ENCODE results near the gene CA10. TPM values are rescaled to one million over a fixed set of nuclear protein-coding genes. Genes with fewer than 3 reads are reported as not detected.

CA10 gene
- total RNA-seq, 1 experiment from 2014 or later, result 0.46 TPM

GRCh38 chr17:52041123-52041617 is 117.3 kb downstream of the CA10 start:
- peaks cover 5 to 7% of the 10 kb centered on the region in 2 experiments; a peak in 3 of 4 replicates for H3K4me1 Mint-ChIP-seq
- Histone ChIP-seq H3T11ph (ENCODE audit: low read length) (no peak overlapping the region), H3K79me1 (ENCODE audit: insufficient read depth, low read depth, low read length, poor library complexity, severe bottlenecking) (no peaks in the 10 kb centered on the region), H2BK15ac (ENCODE audit: low read depth, low read length) (no peak overlapping the region), H4K20me1 (ENCODE audit: control insufficient read depth, insufficient read depth, insufficient read length) (no peaks in the 10 kb centered on the region), H3K9me3 (ENCODE audit: control insufficient read depth, low read depth, low read length) (no peaks in the 10 kb centered on the region), H3K4ac (ENCODE audit: low read depth, low read length) (no peak overlapping the region), H3K23me2 (ENCODE audit: insufficient read length, low read depth, low read length, poor library complexity, severe bottlenecking) (no peaks in the 10 kb centered on the region), H3K23ac (ENCODE audit: insufficient read length, low read depth, low read length) (no peak overlapping the region), H3K79me2 (ENCODE audit: insufficient read depth, low read length) (no peaks in the 10 kb centered on the region), H4K5ac (ENCODE audit: insufficient read length, low read depth, low read length) (no peak overlapping the region), H2AFZ (ENCODE audit: low read length) (no peak overlapping the region), H3K27me3 (ENCODE audit: insufficient read depth, low read length) (no peaks in the 10 kb centered on the region), H4K91ac (ENCODE audit: insufficient read length, low read depth, low read length) (no peak overlapping the region), H2BK5ac (ENCODE audit: insufficient read length, low read length) (no peak overlapping the region), H3K4me2 (ENCODE audit: insufficient read depth, insufficient read length, low read length) (no peak overlapping the region), H2BK20ac (ENCODE audit: low read depth, low read length, poor library complexity, severe bottlenecking) (no peak overlapping the region), H3K56ac (ENCODE audit: insufficient read length, low read depth, low read length) (no peak overlapping the region), H2BK12ac (ENCODE audit: insufficient read length, low read depth, low read length) (no peak overlapping the region), H2BK120ac (ENCODE audit: low read depth, low read length, poor library complexity, severe bottlenecking) (no peak overlapping the region), H3K14ac (ENCODE audit: insufficient read depth, low read length) (no peak overlapping the region), H3K18ac (ENCODE audit: insufficient read length, low read depth, low read length) (no peak overlapping the region), H3K27ac (ENCODE audit: insufficient read length, low read depth, low read length) (no peak overlapping the region), H4K8ac (replicated peaks; ENCODE audit: insufficient read length, low read depth, low read length) (no peak overlapping the region), H3K9ac (ENCODE audit: extremely low read depth, insufficient read length, low read length) (no peak overlapping the region), H3K4me1 (ENCODE audit: insufficient read depth, low read length) (no peaks in the 10 kb centered on the region), H2AK5ac (ENCODE audit: insufficient read length, low read length) (no peak overlapping the region)
- no peaks in the 10 kb centered on the region for H3K27me3 Mint-ChIP-seq (ENCODE audit: low read depth)
- no peaks in the 10 kb centered on the region for H3K36me3 Mint-ChIP-seq (ENCODE audit: insufficient read depth in 1 of 3, low read depth in 3 of 3)
- DNase-seq, result no peak
- TF ChIP-seq CTCF (conservative IDR thresholded peaks at IDR 0.05), result no peak
- H3K27ac Mint-ChIP-seq, result no peak overlapping the region
- WGBS (ENCODE audit: extremely low coverage, insufficient read length, low lambda C conversion rate), result no CpG with 5 or more reads among the region's 1 CpG
- no peaks in the 10 kb centered on the region for H3K9me3 Mint-ChIP-seq
- H3K4me3 Mint-ChIP-seq, result no peak overlapping the region

All from H9 (cell line).